ENCODE measurements around the gene C16orf89.

DNA sequence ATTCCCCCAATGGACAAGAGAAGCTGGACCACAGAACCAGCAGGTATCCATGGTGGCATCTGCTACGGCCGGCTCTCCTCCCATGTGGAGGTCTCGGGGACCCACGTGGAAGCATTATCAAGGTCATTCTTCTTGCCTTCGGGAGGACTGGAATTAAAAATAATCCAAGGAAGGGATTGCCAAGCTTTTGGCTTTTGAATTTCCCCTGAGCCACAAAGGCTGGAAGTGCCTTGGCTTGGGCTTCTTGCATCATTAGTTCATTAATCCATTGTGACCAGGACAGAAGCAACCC, 48.1 kb downstream of the C16orf89 start:
- TF ChIP-seq, protein P1, sequence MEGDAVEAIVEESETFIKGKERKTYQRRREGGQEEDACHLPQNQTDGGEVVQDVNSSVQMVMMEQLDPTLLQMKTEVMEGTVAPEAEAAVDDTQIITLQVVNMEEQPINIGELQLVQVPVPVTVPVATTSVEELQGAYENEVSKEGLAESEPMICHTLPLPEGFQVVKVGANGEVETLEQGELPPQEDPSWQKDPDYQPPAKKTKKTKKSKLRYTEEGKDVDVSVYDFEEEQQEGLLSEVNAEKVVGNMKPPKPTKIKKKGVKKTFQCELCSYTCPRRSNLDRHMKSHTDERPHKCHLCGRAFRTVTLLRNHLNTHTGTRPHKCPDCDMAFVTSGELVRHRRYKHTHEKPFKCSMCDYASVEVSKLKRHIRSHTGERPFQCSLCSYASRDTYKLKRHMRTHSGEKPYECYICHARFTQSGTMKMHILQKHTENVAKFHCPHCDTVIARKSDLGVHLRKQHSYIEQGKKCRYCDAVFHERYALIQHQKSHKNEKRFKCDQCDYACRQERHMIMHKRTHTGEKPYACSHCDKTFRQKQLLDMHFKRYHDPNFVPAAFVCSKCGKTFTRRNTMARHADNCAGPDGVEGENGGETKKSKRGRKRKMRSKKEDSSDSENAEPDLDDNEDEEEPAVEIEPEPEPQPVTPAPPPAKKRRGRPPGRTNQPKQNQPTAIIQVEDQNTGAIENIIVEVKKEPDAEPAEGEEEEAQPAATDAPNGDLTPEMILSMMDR (IDR thresholded peaks at IDR 0.05; ENCODE audit: borderline replicate concordance, extremely low read depth, low read length, poor library complexity, severe bottlenecking): no peak
- TF ChIP-seq EZH2 (IDR thresholded peaks at IDR 0.05; ENCODE audit: borderline replicate concordance, low read depth, low read length, severe bottlenecking): no peak
